Neuronal stem cell (in vitro differentiated cells): ENCODE results near the gene SYNGR4.

Source experiments
- DNase-seq: peaks from one replicate; pipeline ENCODE4 v3.0.0-alpha.2; 2013; ENCODE audit warnings: low spot score
- H2AFZ ChIP-seq: one replicate; pipeline ENCODE4 v1.6.1; 2013; ENCODE audit warnings: mild to moderate bottlenecking, low read length, inconsistent platforms
- H2AK5ac ChIP-seq: 2 replicates; pipeline ENCODE4 v1.6.1; 2013; ENCODE audit warnings: low read depth, mild to moderate bottlenecking, inconsistent platforms, low read length, moderate library complexity, mixed read lengths
- H2BK120ac ChIP-seq: 2 replicates; pipeline ENCODE4 v1.6.1; 2013; ENCODE audit warnings: low read depth, mild to moderate bottlenecking, inconsistent platforms, low read length, moderate library complexity, mixed read lengths
- H2BK12ac ChIP-seq: one replicate; pipeline ENCODE4 v1.6.1; 2013; ENCODE audit warnings: low read length, inconsistent platforms
- H2BK15ac ChIP-seq: 2 replicates; pipeline ENCODE4 v1.6.1; 2013; ENCODE audit warnings: mild to moderate bottlenecking, low read length, inconsistent platforms, mixed read lengths
- H2BK5ac ChIP-seq: one replicate; pipeline ENCODE4 v1.6.1; 2013; ENCODE audit warnings: inconsistent platforms, mild to moderate bottlenecking, low read length, moderate library complexity
- H3K14ac ChIP-seq: one replicate; pipeline ENCODE4 v1.6.1; 2013; ENCODE audit warnings: low read length, inconsistent platforms
- H3K18ac ChIP-seq: 2 replicates; pipeline ENCODE4 v1.6.1; 2013; ENCODE audit warnings: low read length, inconsistent platforms
- H3K23ac ChIP-seq: 2 replicates; pipeline ENCODE4 v1.6.1; 2013; ENCODE audit warnings: low read depth, mild to moderate bottlenecking, mixed read lengths, low read length, inconsistent platforms; ENCODE audit not compliant: poor library complexity
- H3K27ac ChIP-seq: replicated peaks from 3 replicates; pipeline ENCODE4 v1.5.1; 2013; ENCODE audit warnings: low read length, inconsistent platforms
- H3K27me3 ChIP-seq, 3 experiments: 2 replicates each; pipeline ENCODE4 v1.6.1; 2013; ENCODE audit warnings: low read length in 3 of 3, mild to moderate bottlenecking in 2 of 3, inconsistent platforms in 1 of 3, low read depth in 1 of 3, mixed read lengths in 1 of 3, moderate library complexity in 1 of 3; ENCODE audit not compliant: control insufficient read depth in 3 of 3, insufficient read depth in 3 of 3
- H3K36me3 ChIP-seq, 2 donors: replicated peaks in 1 of 2; 2 replicates each; pipeline ENCODE4 v1.6.1; 2013; ENCODE audit warnings: low read length in 2 of 2; ENCODE audit not compliant: control insufficient read depth in 2 of 2, insufficient read depth in 2 of 2
- H3K4ac ChIP-seq: 2 replicates; pipeline ENCODE4 v1.6.1; 2013; ENCODE audit warnings: inconsistent platforms, mild to moderate bottlenecking, low read length, moderate library complexity
- H3K4me1 ChIP-seq, 2 donors: 1 replicate in 1 of 2; 2 replicates in 1 of 2; pipeline ENCODE4 v1.6.1; 2013; ENCODE audit warnings: low read length in 2 of 2, low read depth in 1 of 2; ENCODE audit not compliant: control insufficient read depth in 2 of 2, insufficient read depth in 1 of 2
- H3K4me2 ChIP-seq: one replicate; pipeline ENCODE4 v1.6.1; 2013; ENCODE audit warnings: mild to moderate bottlenecking, low read length, inconsistent platforms; ENCODE audit not compliant: insufficient read depth, poor library complexity, severe bottlenecking
- H3K4me3 ChIP-seq, 2 donors: 2 replicates each; pipeline ENCODE4 v1.5.1; 2013; ENCODE audit warnings: low read length in 2 of 2, mild to moderate bottlenecking in 2 of 2, inconsistent platforms in 1 of 2, moderate library complexity in 1 of 2
- H3K79me1 ChIP-seq: one replicate; pipeline ENCODE4 v1.6.1; 2013; ENCODE audit warnings: low read depth, mild to moderate bottlenecking, inconsistent platforms, low read length, moderate library complexity
- H3K9ac ChIP-seq: one replicate; pipeline ENCODE4 v1.6.1; 2013; ENCODE audit warnings: mild to moderate bottlenecking, low read depth, low read length, inconsistent platforms; ENCODE audit not compliant: poor library complexity
- H3K9me3 ChIP-seq, 2 donors: replicated peaks in 1 of 2; 2 replicates each; pipeline versions ENCODE3 to v1.6.1; 2013; ENCODE audit warnings: low read length in 2 of 2, mild to moderate bottlenecking in 2 of 2, inconsistent platforms in 1 of 2, low read depth in 1 of 2, mixed read lengths in 1 of 2, moderate library complexity in 1 of 2; ENCODE audit not compliant: control insufficient read depth in 2 of 2, insufficient read depth in 1 of 2
- H4K8ac ChIP-seq: one replicate; pipeline ENCODE4 v1.6.1; 2013; ENCODE audit warnings: low read depth, mild to moderate bottlenecking, inconsistent platforms, low read length, moderate library complexity
- H4K91ac ChIP-seq: one replicate; pipeline ENCODE4 v1.6.1; 2013; ENCODE audit warnings: low read length, low read depth, mild to moderate bottlenecking, inconsistent platforms; ENCODE audit not compliant: poor library complexity
- WGBS, 2 donors: extraction: QIAGEN DNeasy Blood & Tissue Kit; methylation state at CpG; one replicate each; pipeline ENCODE4 v1.1.7; 2013; ENCODE audit warnings: missing lambda C conversion rate in 2 of 2, mixed read lengths in 1 of 2; ENCODE audit not compliant: insufficient read length in 2 of 2, insufficient replicate concordance in 1 of 2; ENCODE audit errors: extremely low coverage in 2 of 2; 5-methylcytosine and 5-hydroxymethylcytosine counted together

Gene SYNGR4

DNA sequence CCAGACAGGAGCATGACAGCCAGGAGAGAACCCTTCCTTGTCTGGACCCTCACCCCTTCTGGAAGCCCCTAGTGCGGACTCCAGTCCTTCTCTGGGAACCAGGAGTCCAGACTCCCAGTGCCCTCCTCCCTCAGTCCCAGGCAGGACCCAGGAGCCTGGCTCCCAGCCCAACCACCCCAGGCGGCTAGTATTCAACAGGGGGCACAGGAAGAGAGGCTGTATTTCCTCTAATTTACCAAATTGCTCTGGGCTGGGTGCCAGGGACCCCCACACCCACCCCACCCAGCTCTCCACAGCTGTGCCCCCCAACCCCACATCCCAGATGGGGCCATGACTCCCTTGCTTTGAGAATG, 32.6 kb downstream of the SYNGR4 start:
- Histone ChIP-seq H3K4ac (no peak overlapping the region), H3K4me1 (peaks cover 30 to 37% of the 10 kb centered on the region in 2 donors), H3K36me3 (no peaks in the 10 kb centered on the region), H2BK5ac (no peak overlapping the region), H2BK12ac (no peak overlapping the region), H2BK120ac (no peak overlapping the region), H3K27ac (no peak overlapping the region), H3K27me3 (peaks cover 22 to 56% (median 48%) of the 10 kb centered on the region in 3 experiments), H2AK5ac (peak overlapping the region; percentile 4), H3K9me3 (no peaks in the 10 kb centered on the region), H2AFZ (no peak overlapping the region), H4K91ac (no peak overlapping the region), H3K14ac (no peak overlapping the region), H3K4me3 (no peak overlapping the region), H4K8ac (no peak overlapping the region), H2BK15ac (no peak overlapping the region), H3K18ac (no peak overlapping the region), H3K23ac (no peak overlapping the region), H3K79me1 (no peaks in the 10 kb centered on the region), H3K4me2 (no peak overlapping the region), H3K9ac (no peak overlapping the region)
- no CpG with 5 or more reads among the region's 2 CpGs for WGBS, 2 donors
- no peak for DNase-seq

DNA sequence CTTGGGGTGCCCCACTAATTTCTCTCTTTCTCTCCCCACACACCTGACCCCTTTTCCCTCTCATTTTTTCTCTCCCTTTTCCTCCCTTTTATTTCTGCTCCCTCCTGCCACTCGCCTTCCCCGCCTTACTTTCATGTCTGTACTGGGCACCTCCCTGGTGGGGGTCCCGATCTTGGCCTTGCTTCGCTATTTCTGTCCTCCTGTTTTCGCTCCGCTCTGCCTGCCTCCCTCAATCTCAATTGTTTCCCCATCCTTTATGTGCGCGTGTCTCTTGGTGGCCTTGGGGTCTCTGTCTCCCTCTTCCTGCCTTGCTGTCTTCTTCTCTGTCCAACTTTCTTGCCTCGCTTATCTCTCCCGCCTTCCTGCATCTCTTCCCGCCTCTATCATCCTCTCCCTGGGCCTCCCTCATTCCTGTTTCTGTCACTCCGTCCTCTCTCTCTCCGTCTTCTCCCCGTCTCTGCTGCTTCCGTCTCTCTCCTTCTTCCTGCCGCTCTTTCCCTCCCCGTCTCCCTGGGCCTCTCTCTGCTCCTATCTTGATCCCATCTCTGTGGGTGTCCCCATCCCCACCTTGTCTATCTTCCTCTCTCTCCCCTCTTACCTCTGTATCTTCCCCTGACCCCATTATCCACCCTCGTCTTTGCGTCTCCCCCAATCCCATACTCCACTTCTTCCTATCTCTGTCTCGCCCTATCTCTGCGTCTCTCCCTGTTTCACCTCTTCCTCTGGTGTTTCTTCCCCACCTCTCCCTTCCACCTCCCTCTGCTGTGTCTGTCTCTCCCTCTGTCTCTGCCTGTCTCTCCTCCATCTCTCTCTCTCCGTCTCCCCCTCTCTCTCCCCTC, 33.3 kb downstream of the SYNGR4 start:
- H3K4me2 ChIP-seq: peak overlapping the region; percentile 79
- H3K27me3 ChIP-seq: peaks cover 22 to 56% (median 48%) of the 10 kb centered on the region in 3 experiments
- H4K8ac ChIP-seq: no peak overlapping the region
- peak overlapping the region in 1 of 2 donors; percentile 81 for H3K4me3 ChIP-seq
- H3K4ac ChIP-seq: no peak overlapping the region
- no peak overlapping the region for H2AK5ac ChIP-seq
- no peak overlapping the region for H2BK5ac ChIP-seq
- H3K79me1 ChIP-seq: no peaks in the 10 kb centered on the region
- H3K18ac ChIP-seq: no peak overlapping the region
- H3K9me3 ChIP-seq: no peaks in the 10 kb centered on the region
- no CpG with 5 or more reads among the region's 22 CpGs for WGBS, 2 donors
- H3K23ac ChIP-seq: no peak overlapping the region
- no peak overlapping the region for H2BK12ac ChIP-seq
- no peak overlapping the region for H3K27ac ChIP-seq
- H3K4me1 ChIP-seq: peaks cover 30 to 37% of the 10 kb centered on the region in 2 donors
- H2BK120ac ChIP-seq: no peak overlapping the region
- H2BK15ac ChIP-seq: peak overlapping the region; percentile 93
- H3K9ac ChIP-seq: peak overlapping the region; percentile 87
- H2AFZ ChIP-seq: no peak overlapping the region
- DNase-seq: no peak
- H4K91ac ChIP-seq: no peak overlapping the region
- H3K14ac ChIP-seq: peak overlapping the region; percentile 0
- no peaks in the 10 kb centered on the region for H3K36me3 ChIP-seq

DNA sequence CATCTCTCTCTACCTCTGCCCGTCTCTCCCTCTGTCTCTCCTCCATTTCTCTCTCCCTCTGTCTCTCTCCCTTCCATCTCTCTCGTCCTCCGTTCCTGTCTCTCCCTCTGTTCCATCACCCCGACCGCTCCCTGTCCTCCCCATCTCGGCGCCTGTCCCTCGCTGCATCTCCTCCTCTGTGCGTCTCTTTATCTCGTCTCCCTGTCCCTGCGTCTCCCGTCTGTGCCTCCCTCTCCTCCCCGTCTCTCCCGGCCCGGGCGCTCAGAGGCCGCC, 33.9 kb downstream of the SYNGR4 start:
- Histone ChIP-seq H3K27me3 (peaks cover 22 to 56% (median 43%) of the 10 kb centered on the region in 3 experiments), H2AFZ (peak overlapping the region; percentile 41), H3K27ac (no peak overlapping the region), H3K4ac (no peak overlapping the region), H3K14ac (peak overlapping the region; percentile 0), H2AK5ac (peak overlapping the region; percentile 23), H3K9me3 (no peaks in the 10 kb centered on the region), H2BK15ac (peak overlapping the region; percentile 93), H3K4me3 (peak overlapping the region in 1 of 2 donors; percentile 81), H2BK5ac (no peak overlapping the region), H2BK120ac (no peak overlapping the region), H3K23ac (peak overlapping the region; percentile 60), H4K8ac (no peak overlapping the region), H3K4me2 (peak overlapping the region; percentile 79), H4K91ac (no peak overlapping the region), H3K18ac (peak overlapping the region; percentile 98), H3K36me3 (no peaks in the 10 kb centered on the region), H3K9ac (peak overlapping the region; percentile 87), H3K79me1 (no peaks in the 10 kb centered on the region), H2BK12ac (no peak overlapping the region), H3K4me1 (peaks cover 30 to 34% of the 10 kb centered on the region in 2 donors)
- no peak for DNase-seq
- WGBS, 2 donors: no CpG with 5 or more reads among the region's 17 CpGs

DNA sequence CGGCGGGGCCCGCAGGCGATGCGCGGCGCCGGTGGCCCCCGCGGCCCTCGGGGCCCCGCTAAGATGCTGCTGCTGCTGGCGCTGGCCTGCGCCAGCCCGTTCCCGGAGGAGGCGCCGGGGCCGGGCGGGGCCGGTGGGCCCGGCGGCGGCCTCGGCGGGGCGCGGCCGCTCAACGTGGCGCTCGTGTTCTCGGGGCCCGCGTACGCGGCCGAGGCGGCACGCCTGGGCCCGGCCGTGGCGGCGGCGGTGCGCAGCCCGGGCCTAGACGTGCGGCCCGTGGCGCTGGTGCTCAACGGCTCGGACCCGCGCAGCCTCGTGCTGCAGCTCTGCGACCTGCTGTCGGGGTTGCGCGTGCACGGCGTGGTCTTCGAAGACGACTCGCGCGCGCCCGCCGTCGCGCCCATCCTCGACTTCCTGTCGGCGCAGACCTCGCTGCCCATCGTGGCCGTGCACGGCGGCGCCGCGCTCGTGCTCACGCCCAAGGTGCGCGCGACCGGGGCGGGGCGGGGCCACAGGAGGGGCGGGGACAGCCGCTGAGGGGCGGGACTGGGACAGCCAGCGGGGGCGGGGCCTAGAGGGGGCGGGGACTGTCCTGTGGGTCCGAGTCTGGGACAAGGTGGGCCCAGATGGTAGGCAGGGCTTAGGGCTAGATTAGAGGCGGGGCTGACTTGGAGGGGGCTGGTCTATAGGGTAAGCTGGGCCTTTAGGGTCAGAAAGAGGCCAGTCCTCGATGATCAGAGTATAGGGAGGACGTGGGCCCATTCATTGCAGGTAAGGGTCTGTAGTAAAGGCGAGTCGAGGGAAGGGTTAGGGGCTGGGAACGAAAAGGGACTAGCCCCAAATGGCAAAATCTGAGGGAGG, 34.4 kb downstream of the SYNGR4 start:
- H3K23ac ChIP-seq: peak overlapping the region; percentile 60
- H3K79me1 ChIP-seq: no peaks in the 10 kb centered on the region
- H3K4me3 ChIP-seq: peak overlapping the region; percentile 24 to 81
- H2BK12ac ChIP-seq: no peak overlapping the region
- H2BK120ac ChIP-seq: no peak overlapping the region
- peak overlapping the region; percentile 87 for H4K91ac ChIP-seq
- no peak overlapping the region for H2BK5ac ChIP-seq
- H2AFZ ChIP-seq: peak overlapping the region; percentile 41
- peak overlapping the region; percentile 79 for H3K4me2 ChIP-seq
- peak overlapping the region; percentile 98 for H3K18ac ChIP-seq
- H3K9me3 ChIP-seq: no peaks in the 10 kb centered on the region
- peaks cover 22 to 51% (median 43%) of the 10 kb centered on the region in 3 experiments for H3K27me3 ChIP-seq
- no peak overlapping the region for H3K27ac ChIP-seq
- H3K14ac ChIP-seq: peak overlapping the region; percentile 0
- no CpG with 5 or more reads among the region's 104 CpGs for WGBS, 2 donors
- peak; percentile 77 for DNase-seq
- H2AK5ac ChIP-seq: peak overlapping the region; percentile 23
- H3K36me3 ChIP-seq: no peaks in the 10 kb centered on the region
- no peak overlapping the region for H4K8ac ChIP-seq
- H3K4me1 ChIP-seq: peaks cover 28 to 30% of the 10 kb centered on the region in 2 donors
- H2BK15ac ChIP-seq: peak overlapping the region; percentile 93
- H3K4ac ChIP-seq: no peak overlapping the region
- peak overlapping the region; percentile 87 for H3K9ac ChIP-seq
